GM12875 (cell line): Measurements from ENCODE around the gene MAG.
A peak's percentile ranks its signal among the peaks of the same experiment; 100 is the strongest.

Experiments used
- H3K4me3 ChIP-seq: one replicate; pipeline ENCODE4 v1.5.1; 2011; ENCODE audit warnings: low read depth, low read length, control low read depth
- TF ChIP-seq, protein P1 (sequence below): IDR thresholded peaks from 2 replicates; pipeline ENCODE4 v1.5.1; 2011; ENCODE audit warnings: low read depth, mild to moderate bottlenecking, control low read depth, inconsistent platforms, low read length, moderate library complexity, borderline replicate concordance; ENCODE audit not compliant: insufficient read depth

MAG gene

DNA sequence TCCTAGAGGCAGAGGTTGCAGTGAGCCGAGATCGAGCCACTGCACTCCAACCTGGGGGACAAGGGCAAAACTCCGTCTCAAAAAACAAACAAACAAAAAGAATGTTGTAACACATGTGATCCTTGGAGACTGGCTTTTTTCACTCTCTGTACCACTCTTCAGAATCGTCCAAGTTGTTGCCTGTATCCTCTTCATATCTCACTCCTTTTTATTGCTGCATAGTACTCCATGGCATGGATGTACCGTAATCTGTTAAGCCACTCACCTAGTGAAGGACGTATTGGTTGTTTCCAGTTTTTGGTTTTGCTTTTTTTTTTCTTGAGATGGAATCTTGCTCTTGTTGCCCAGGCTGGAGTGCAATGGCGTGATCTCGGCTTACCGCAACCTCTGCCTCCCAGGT, 30.1 kb downstream of the MAG start:
- no peak overlapping the region for H3K4me3 ChIP-seq
- TF ChIP-seq, protein P1, sequence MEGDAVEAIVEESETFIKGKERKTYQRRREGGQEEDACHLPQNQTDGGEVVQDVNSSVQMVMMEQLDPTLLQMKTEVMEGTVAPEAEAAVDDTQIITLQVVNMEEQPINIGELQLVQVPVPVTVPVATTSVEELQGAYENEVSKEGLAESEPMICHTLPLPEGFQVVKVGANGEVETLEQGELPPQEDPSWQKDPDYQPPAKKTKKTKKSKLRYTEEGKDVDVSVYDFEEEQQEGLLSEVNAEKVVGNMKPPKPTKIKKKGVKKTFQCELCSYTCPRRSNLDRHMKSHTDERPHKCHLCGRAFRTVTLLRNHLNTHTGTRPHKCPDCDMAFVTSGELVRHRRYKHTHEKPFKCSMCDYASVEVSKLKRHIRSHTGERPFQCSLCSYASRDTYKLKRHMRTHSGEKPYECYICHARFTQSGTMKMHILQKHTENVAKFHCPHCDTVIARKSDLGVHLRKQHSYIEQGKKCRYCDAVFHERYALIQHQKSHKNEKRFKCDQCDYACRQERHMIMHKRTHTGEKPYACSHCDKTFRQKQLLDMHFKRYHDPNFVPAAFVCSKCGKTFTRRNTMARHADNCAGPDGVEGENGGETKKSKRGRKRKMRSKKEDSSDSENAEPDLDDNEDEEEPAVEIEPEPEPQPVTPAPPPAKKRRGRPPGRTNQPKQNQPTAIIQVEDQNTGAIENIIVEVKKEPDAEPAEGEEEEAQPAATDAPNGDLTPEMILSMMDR, result no peak

DNA sequence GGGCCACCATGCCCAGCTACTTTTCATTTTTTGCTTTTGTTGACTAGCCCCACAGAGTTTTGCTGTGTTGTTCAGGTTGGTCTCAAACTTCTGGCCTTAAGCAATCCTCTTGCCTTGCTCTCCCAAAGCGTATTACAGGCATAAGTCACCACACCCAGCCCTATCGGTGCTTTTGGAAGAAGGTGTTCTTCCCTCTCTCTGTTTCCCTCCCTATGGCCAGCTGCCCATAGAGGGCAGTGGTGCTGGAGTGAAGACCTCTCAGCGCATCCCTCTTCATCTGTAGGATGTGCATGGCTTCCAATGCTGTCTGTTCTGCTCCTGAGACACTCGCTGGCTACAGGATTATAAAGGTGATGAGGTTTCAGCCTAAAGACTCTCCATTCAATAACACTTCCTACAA, 35.7 kb downstream of the MAG start:
- TF ChIP-seq, protein P1, result peak; percentile 32; the same call in 1 of the 2 replicates
- H3K4me3 ChIP-seq, result no peak overlapping the region

DNA sequence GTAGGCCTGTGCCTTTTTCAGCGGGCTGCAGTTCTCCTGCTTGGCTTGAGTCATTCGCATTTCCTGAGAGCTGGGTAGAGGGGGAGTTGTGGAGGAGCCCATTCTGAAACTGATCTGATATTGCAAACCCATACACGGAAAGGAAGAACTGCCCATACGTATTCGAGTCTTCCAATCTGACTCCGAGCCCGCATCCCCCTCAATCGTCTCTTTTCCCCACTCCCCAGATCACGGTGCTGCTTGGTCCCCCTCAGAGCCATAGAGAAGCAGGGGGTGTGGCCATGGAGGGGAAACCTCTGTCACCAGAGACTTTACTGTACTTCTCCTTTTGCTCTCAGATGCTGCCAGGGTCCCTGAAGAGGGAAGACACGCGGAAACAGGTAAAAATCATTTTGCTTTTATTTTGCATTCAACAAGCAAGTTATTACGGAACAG, 36.9 kb downstream of the MAG start, which contains the start of gene CD22:
Gene CD22 (plus strand): TSS at position 337 of the 435 bp plus-strand sequence. CDS start 2,854 bp downstream, outside the sequence.
- H3K4me3 ChIP-seq, result peak within 1 kb of the TSS; percentile 98
- TF ChIP-seq, protein P1, result no peak

DNA sequence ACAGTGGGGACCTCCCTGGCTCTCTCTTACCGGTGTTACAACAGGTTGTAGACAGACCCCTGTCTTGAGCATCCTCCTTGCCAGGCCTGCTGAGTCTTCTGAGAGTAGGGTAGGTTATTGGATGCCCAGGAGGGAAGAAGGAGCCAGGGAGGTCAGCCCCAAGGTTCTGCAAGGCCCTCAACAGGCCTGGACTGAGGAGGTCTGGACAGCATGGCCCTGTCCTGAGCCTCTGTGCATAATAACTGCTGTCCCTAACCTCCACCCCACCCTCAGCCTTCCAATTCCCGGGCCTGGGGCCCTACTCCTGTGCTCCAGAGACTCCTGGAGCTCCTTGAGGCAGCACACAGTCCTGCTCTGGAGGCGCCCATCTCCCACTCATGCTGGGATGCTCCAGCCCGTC, 37.4 kb downstream of the MAG start:
- TF ChIP-seq, protein P1, result no peak
- H3K4me3 ChIP-seq, result peak overlapping the region; percentile 98

DNA sequence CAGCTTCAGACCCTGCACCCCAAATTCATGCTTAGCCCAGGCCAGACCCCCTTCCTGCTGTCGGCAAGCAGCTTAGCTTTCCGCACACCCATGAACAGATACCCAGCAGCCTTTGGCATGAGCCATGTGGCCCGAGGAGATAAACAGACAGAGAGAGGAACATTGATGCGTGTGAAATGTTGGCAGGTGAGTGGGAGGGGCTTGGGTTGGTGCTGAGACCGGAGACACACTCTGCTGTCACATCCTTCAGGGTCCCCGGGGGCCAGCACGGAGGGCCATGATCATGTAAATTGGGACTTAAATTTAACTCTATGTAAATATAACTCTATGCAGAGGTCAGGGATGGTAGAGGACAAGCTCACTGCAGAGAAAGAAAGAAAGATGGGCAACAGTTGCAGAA, 38.5 kb downstream of the MAG start:
- TF ChIP-seq, protein P1, result no peak
- peak overlapping the region; percentile 98 for H3K4me3 ChIP-seq

DNA sequence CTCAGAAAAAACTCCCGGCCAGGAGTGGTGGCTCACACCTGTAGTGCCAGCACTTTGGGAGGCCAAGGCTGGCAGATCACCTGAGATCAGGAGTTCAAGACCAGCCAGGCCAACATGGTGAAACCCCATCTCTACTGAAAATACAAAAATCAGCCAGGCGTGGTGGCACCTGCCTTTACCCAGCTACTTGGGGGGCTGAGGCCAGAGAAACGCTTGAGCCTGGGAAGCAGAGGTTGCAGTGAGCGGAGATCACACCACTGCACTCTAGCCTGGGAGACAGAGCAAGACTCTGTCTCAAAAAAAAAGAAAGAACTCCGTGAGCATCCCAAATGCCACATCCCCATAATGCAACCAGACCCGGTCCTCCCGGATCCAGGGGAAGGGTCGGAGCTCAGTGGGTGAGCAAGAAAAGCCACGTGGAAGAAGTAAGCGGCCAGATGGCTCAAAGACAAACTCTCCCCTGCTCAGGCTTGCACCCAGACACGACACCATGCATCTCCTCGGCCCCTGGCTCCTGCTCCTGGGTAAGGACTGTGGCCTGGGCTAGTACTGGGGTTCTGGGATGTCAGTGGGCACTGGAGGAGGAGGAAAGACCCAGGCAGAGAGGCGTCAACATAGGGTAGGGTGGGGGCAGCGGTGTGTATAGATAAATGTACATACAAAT, 39.7 kb downstream of the MAG start:
- TF ChIP-seq, protein P1, result no peak
- peak overlapping the region; percentile 98 for H3K4me3 ChIP-seq

DNA sequence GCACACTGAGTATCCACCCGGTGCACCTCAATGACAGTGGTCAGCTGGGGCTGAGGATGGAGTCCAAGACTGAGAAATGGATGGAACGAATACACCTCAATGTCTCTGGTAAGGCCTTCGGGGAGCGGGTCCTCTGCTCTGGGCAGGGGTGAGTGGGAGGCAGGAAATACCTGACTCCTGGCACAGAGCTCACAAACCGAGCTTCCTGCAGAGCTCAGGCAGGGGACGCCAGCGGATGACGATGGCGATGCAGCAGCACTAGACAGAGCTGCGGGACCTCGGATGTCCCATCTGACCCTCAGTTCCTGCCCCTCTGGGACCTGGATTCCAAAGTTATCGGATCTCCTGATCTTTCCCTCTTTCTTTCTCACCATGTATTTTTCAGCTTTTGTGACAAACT, 40.9 kb downstream of the MAG start:
- TF ChIP-seq, protein P1, result no peak
- H3K4me3 ChIP-seq, result peak overlapping the region; percentile 98
